NCI-H2171 treated with DMSO at 0.1 percent for 48 hours (cell line): ENCODE data around the gene TMEM9B.
"Not testable (repeated sequence)": the region's sequence is repeated elsewhere in the genome, so short reads cannot be mapped to it uniquely, and the experiment has no call there.

Source experiments
- DNase-seq: peaks from one replicate; lab custom pipeline; 2025; lab: John Stamatoyannopoulos, UW

Gene TMEM9B

GRCh38 chr11:8973121-8973520, 8.9 kb upstream of the TMEM9B start:
- no peak for DNase-seq

- DNase-seq = no peak
Measured at GRCh38 chr11:8971924-8972316, 7.7 kb upstream of the TMEM9B start.

- DNase-seq = no peak
Measured at GRCh38 chr11:8971196-8971923, 7.1 kb upstream of the TMEM9B start.

- no peak for DNase-seq
Measured at GRCh38 chr11:8967184-8967583, 2.9 kb upstream of the TMEM9B start.

- DNase-seq = peak; percentile 82
Measured at GRCh38 chr11:8963569-8964323, 496 bp downstream of the TMEM9B start.

- DNase-seq = no peak
Measured at GRCh38 chr11:8962841-8963240, 1.4 kb downstream of the TMEM9B start.

- no peak for DNase-seq
Measured at GRCh38 chr11:8961401-8961800, 2.8 kb downstream of the TMEM9B start.

GRCh38 chr11:8959546-8960166, 4.6 kb downstream of the TMEM9B start:
- DNase-seq = peak; percentile 46

- DNase-seq = no peak
Measured at GRCh38 chr11:8956860-8957259, 7.4 kb downstream of the TMEM9B start.

GRCh38 chr11:8948886-8949285, 15.4 kb downstream of the TMEM9B start:
- no peak for DNase-seq

GRCh38 chr11:8947230-8947943, 16.9 kb downstream of the TMEM9B start:
- DNase-seq = no peak

- no peak for DNase-seq
Measured at GRCh38 chr11:8942518-8943066, 21.6 kb downstream of the TMEM9B start, which contains the start of gene ASCL3. Gene ASCL3 (minus strand): TSS chr11:8943016. CDS start chr11:8938161, 4,855 bp downstream.

GRCh38 chr11:8941341-8942103, 22.7 kb downstream of the TMEM9B start:
- no peak for DNase-seq

GRCh38 chr11:8937659-8938058, 26.6 kb downstream of the TMEM9B start:
- DNase-seq = no peak

- DNase-seq = no peak
Measured at GRCh38 chr11:8937159-8937558, 27.1 kb downstream of the TMEM9B start.

GRCh38 chr11:8935789-8936188, 28.5 kb downstream of the TMEM9B start:
- DNase-seq = not testable (repeated sequence)

GRCh38 chr11:8934742-8935488, 29.3 kb downstream of the TMEM9B start:
- DNase-seq = no peak

- no peak for DNase-seq
Measured at GRCh38 chr11:8933931-8934330, 30.3 kb downstream of the TMEM9B start.

GRCh38 chr11:8932564-8933180, 31.6 kb downstream of the TMEM9B start, which contains the start of gene C11orf16:
Gene C11orf16 (minus strand): TSS chr11:8932947. CDS start chr11:8932308, 639 bp downstream.
- no peak for DNase-seq
